ENCODE data around the gene TPRN. TPM values are rescaled to one million over a fixed set of nuclear protein-coding genes. Genes with fewer than 3 reads are reported as not detected.
A peak's percentile ranks its signal among the peaks of the same experiment; 100 is the strongest.

The TPRN gene
- total RNA-seq, 2 donors from 2014 or later = 9.0 to 19.1 TPM

DNA sequence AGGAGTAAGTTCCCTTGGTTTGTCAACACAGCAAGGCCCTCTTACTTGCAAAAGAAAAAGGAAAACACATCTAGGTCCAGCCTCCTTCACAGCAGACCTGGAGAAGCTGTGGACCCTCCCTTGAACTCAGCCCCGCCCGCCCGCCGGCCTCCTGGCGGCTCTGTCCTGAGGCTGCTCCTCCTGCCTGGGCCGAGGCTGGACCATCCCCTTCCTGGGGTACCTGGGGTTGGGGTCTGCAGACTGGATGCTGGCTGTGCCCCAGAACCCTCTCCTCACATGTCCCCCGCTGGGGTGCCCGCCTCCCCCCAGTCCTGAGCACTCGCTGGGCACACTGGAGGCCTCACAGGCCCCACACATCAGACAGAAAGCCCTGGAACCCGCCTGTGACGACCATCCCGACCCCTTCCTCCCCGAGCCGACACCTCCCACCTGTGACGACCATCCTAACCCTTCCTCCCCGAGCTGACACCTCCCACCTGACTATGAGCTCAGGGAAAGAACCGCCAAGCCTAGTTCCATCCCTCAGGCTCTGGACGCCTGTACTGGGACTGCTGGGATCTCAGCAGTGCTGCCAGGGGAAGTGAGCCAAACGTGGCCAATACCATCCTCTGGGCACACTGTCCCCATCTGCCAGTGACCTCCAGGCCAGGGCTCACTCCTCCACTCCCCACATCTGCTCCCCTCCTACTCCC lies 21.5 kb downstream of the TPRN start:
- Mint-ChIP-seq H3K4me3 (no peak overlapping the region), H3K9me3 (no peaks in the 10 kb centered on the region), H3K4me1 (ENCODE audit: low read depth in 2 of 2) (peaks cover 2 to 11% of the 10 kb centered on the region in 2 donors), H3K27ac (no peak overlapping the region), H3K36me3 (peaks cover 3% of the 10 kb centered on the region), H3K27me3 (no peaks in the 10 kb centered on the region)
- DNase-seq (ENCODE audit: low spot score) = no peak
- no peak for ATAC-seq

DNA sequence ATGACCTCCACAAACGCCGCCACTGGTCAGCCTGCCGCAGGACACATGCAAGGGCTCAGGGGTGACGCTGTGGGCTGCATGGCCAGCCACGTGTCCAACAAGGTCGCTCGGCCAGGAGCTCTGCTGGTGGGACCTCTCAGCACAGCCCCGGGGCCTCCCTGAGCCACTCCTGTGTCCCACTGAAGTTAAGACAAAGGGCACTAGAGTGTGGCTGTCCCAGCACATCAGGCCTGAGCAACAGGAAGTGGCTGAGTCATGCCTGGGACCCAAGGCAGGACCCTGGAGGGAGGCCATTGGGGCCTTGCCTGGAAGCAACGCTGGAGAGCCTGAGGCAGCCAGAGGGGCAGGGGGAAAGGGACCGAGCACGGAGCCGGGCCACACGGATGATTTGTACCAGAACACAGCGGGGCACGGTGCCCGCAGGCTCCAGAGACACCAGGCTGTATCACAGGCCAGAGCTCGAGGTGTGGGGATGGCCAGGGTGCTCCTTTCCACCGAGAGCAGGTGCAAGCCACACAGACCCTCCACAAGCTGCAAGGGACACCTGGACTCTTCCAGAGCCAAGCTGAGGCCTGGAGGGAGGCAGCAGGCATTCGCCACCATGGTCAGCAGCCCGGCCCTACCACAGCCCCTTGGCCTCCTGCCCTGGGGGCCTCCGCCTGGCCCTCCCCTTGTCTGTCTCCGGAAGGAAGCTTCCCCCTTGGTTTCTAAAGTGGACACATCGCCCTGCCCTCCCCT lies 22.2 kb downstream of the TPRN start:
- Mint-ChIP-seq H3K4me1 (ENCODE audit: low read depth in 2 of 2) (peaks cover 0 to 10% of the 10 kb centered on the region in 2 donors), H3K27ac (no peak overlapping the region), H3K9me3 (no peaks in the 10 kb centered on the region), H3K36me3 (no peaks in the 10 kb centered on the region), H3K4me3 (no peak overlapping the region), H3K27me3 (no peaks in the 10 kb centered on the region)
- ATAC-seq (no peak), DNase-seq (ENCODE audit: low spot score) (no peak)

DNA sequence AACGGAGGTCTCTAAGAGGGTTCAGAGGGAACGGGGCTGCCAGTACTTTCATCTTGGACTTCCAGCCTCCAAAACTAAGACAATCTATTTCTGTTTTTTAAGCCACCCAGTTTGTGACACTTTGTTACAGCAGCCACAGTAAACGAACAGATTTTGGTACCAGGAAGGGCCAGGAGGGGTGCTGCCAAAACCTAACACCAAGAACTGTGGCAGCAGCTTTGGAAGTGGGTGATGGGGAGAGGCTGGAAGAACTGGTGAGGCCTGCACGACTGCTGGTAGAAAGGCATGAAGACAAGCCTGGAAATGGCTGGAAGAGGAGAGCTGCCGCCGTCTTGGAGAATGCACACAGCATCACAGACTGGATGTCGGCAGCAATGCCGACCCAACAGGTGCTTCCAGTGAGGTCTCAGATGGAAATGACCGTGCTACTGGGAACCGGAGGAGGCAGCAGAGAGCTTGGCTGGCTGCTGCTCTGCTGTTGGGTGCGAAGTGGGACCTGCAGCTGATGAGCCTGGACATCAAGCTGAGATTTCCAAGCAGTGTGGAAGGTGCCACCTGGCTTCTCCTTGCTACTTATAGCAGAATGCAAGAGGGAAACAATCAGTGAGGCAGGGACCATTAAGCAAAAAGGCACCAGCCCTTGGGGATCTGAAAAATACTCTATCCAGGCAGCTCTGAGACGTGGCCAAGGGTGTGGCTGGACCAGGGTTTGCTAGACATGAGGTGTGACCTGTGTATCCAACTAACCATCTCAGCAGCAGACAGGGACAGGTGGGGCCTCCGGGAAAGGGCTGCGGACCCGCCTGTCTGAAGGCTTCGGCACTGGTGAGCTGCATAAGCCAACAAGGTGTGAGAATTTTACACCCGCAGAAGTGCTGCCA lies 24.0 kb downstream of the TPRN start:
- Mint-ChIP-seq H3K36me3 (no peaks in the 10 kb centered on the region), H3K27me3 (peaks cover 0 to under 1% of the 10 kb centered on the region in 2 donors), H3K27ac (no peak overlapping the region), H3K4me3 (no peak overlapping the region), H3K9me3 (no peaks in the 10 kb centered on the region), H3K4me1 (ENCODE audit: low read depth in 2 of 2) (peaks cover 0 to 6% of the 10 kb centered on the region in 2 donors)
- no peak for ATAC-seq
- DNase-seq (ENCODE audit: low spot score) = no peak

DNA sequence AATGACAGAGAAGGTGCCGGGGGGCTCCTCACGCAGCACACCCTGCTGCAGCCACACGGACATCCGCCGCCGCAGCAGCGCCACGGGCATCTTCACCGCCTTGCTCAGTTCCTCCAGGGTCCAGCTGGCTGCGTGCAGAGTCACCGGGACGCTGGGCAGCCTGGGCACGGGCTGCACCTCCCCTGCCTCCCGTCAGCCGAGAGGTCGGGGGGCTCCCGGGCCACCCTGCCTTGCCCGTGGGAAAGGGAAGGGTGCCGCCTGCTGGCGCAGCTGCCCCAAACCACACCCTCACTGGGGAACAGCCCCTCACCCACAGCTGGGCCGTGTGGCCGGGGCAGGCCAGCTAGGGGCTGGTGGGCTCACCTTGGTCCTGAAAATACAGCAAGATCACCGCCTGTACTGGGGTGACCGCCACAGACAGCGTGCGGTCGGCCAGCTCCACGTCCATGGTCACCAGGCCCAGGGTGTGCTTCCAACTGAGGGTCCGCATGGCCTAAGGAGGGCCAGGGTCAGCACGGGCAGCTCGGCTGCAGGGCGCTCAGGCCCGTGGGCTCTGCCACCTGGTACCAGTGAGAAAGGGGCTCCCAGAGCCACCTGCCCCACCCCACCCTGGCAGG lies 25.1 kb downstream of the TPRN start:
- peaks cover 0 to 3% of the 10 kb centered on the region in 2 donors for H3K27me3 Mint-ChIP-seq
- H3K9me3 Mint-ChIP-seq = no peaks in the 10 kb centered on the region
- H3K4me1 Mint-ChIP-seq (ENCODE audit: low read depth in 2 of 2) = peaks cover 0 to 6% of the 10 kb centered on the region in 2 donors
- ATAC-seq (no peak), DNase-seq (ENCODE audit: low spot score) (no peak)
- H3K36me3 Mint-ChIP-seq = no peaks in the 10 kb centered on the region
- H3K4me3 Mint-ChIP-seq = no peak overlapping the region
- H3K27ac Mint-ChIP-seq = no peak overlapping the region

DNA sequence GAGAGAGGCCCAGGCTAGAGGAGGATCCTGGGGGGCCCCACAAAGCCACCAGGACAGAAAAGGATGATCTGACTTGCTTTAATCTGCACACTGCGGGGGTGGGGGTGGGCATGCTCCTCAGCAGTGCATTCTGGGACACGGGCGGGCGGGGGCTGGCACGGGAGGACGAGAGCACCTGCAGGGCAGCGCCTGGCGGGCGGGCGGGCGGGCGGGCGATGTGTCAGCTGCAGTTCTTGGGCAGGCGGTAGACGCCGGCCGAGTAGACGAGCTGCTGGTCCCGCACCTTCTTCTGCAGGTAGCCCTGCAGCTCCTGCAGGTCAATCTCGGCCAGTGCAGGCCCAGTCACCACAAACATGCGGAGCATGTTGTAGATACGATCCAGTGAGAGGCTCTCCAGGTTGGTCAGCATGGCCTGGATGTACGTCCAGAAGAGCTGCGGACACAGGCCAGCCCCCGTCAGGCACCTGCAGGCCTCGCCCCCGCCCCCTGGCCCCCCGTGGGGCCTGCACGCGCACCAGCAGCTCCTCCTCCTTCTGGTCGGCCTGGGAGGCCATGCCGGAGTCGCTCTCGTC lies 25.7 kb downstream of the TPRN start:
- Mint-ChIP-seq H3K9me3 (no peaks in the 10 kb centered on the region), H3K36me3 (no peaks in the 10 kb centered on the region), H3K27me3 (peaks cover 0 to 4% of the 10 kb centered on the region in 2 donors), H3K27ac (no peak overlapping the region), H3K4me3 (no peak overlapping the region), H3K4me1 (ENCODE audit: low read depth in 2 of 2) (peaks cover 0 to 6% of the 10 kb centered on the region in 2 donors)
- ATAC-seq = no peak
- DNase-seq (ENCODE audit: low spot score) = no peak

DNA sequence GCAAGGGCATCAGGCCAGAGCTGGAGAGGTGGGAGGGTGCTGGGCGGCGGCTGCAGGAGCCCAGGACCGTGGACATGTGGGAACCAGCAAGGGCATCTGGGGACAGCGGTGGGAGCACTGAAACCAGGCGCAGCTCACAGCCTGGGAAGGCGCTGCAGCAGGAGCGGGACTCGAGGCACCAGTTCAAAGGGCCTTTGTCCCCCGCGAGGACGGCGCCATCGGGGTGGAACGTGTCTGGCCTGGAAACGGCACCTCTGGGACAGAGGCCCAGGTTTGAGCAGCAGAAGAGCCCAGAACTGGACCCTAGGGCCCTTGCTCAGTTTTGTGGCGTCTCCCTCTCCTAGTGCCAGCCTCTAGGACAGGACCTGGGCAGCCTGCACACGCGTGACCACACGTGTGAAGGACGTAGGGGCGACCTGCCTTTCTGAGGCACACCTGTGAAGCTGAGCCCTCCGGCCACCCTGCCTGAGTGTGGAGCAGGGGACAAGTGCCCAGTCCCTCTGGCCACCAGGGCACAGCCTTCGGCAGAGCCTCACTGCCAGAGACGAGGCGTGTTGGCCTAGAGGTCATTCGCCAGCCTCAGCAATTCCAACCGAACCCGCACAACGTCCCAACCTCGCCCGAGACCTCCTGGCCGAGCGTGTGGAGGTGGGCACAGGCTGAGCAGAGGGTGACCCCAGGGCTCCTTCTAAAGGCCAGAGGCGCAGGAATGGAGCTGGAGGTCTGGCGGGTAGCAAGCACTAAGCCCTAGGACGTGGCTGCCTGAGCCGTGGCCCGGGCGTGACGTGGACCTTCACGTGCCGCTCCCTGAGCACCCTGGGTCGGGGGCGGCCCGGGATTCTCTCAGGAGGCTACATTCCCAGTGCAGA lies 26.5 kb downstream of the TPRN start:
- no peaks in the 10 kb centered on the region for H3K36me3 Mint-ChIP-seq
- no peak for ATAC-seq

DNA sequence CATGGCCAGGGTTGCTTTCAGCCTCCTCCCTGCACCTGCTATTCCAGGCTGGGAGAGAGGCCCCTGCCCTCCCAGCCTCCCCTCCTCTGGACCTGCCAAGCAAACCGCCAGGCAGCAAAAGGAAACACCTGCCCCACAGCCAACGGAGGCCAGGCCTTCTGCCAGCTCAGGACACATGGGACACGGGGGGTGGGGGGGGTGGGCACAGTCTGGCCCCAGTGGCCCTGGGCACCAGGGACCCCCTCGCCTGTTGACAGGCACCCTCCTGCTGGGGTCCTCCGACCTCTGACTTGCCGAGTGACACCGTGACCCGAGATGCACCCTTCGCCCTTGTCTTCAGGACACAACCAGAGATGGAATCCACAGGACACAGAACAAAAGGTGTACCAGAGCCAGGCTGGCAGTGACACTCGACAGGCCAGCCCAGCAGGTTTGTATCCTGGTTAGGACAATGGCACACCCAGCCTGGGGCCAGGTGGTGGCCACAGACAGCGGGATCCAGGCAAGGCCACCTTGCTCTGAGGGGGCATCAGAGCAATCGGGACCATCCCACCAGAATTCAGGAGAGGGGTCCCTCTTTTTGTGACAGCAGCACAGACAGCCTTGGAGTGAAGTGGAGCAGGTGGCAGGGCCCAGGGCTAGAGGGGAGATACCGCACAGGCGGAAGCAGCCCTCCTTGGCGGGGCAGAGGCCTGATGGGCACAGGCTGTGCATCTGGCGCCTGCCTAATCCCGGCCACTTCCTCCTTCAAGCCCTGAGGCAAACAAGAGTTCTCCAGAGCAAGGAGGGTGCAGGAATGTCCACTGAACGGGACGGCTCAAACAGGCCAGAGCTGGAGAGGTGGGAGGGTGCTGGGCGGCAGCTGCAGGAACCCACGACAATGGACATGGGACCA lies 27.4 kb downstream of the TPRN start:
- H3K4me3 Mint-ChIP-seq = no peak overlapping the region
- no peak overlapping the region for H3K27ac Mint-ChIP-seq
- H3K4me1 Mint-ChIP-seq (ENCODE audit: low read depth in 2 of 2) = peaks cover 0 to 6% of the 10 kb centered on the region in 2 donors
- H3K36me3 Mint-ChIP-seq = no peaks in the 10 kb centered on the region
- DNase-seq (ENCODE audit: low spot score) (no peak), ATAC-seq (no peak)
- no peaks in the 10 kb centered on the region for H3K9me3 Mint-ChIP-seq
- peaks cover 0 to 4% of the 10 kb centered on the region in 2 donors for H3K27me3 Mint-ChIP-seq

More for the DNA sequence above, 26.5 kb downstream of the TPRN start:
- DNase-seq (ENCODE audit: low spot score) = no peak
- Mint-ChIP-seq H3K4me3 (no peak overlapping the region), H3K27ac (no peak overlapping the region), H3K9me3 (no peaks in the 10 kb centered on the region), H3K4me1 (ENCODE audit: low read depth in 2 of 2) (peaks cover 0 to 6% of the 10 kb centered on the region in 2 donors), H3K27me3 (peaks cover 0 to 4% of the 10 kb centered on the region in 2 donors)

DNA sequence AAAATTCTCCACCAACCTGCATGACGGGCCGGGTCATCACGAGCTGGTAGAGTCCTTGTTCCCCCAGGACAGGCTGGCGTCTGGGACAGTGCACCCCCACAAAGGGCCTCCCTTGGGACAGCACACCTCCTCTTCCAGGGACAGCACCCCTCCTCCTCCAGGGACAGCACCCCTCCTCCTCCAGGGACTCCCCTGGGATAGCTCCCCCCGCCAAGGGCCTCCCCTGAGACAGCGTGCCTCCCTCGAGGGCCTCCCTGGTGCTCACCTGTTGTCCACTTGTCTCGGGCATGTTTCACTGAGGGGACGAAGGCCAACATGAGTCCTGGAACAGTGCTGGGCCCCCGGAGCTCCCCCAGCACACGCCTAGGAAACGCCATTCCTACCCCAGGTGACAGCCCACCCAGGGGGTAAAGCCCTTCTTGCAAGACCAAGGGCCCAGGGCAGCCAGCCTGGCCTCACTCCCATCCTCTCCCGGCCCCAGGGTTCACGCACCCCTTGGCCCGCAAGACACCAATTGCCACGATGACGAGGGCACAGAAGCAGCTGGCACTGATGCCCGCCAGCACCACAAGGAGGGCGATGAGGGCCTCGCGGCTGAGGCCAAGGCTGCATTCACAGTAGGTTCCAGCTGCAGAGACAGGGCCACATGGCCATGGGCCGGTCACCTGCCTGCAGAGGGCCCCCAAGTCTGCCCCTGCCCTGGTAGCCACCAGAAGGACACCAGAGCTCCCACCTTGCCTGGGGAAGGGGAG lies 29.2 kb downstream of the TPRN start:
- H3K27me3 Mint-ChIP-seq = peaks cover 6 to 9% of the 10 kb centered on the region in 2 donors
- no peak overlapping the region for H3K4me3 Mint-ChIP-seq
- H3K9me3 Mint-ChIP-seq = no peaks in the 10 kb centered on the region

DNA sequence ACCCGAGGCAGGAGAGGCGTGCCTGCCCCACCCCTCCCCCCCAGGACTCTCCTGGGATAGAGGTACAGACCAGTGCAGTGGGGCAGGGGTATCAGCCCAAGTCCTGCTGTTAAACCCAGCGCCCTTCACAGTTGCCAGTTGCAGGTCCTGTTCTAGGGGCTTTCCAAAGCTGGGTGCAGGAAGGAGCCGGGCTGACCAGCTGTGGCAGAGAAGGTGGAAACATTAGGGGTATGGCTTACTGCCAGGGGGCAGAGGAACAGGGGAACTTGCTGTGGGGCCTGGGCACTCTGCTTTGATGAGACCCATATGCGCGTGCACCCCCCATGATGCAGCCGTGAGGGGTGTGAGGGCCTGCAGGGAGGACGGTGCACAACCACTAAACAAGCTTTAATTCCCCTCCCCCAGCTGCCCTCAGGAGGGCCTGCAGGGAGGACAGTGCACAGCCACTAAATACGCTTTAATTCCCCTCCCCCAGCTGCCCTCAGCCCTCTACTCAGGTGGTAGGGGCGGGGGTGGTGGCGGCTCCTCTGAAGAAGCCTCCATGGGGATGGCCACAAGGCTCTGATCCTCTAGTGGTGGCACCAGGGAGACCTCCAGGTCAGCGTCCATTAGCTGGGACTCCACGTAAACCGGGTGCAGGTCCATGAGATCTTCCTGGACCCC lies 29.9 kb downstream of the TPRN start:
- H3K27ac Mint-ChIP-seq = no peak overlapping the region
- ATAC-seq (no peak), DNase-seq (ENCODE audit: low spot score) (no peak)
- H3K36me3 Mint-ChIP-seq = no peaks in the 10 kb centered on the region
- H3K9me3 Mint-ChIP-seq = no peaks in the 10 kb centered on the region
- peaks cover 7 to 9% of the 10 kb centered on the region in 2 donors for H3K27me3 Mint-ChIP-seq
- H3K4me1 Mint-ChIP-seq (ENCODE audit: low read depth in 2 of 2) = no peaks in the 10 kb centered on the region
- no peak overlapping the region for H3K4me3 Mint-ChIP-seq

More for the DNA sequence above, 29.2 kb downstream of the TPRN start:
- Mint-ChIP-seq H3K27ac (no peak overlapping the region), H3K36me3 (no peaks in the 10 kb centered on the region), H3K4me1 (ENCODE audit: low read depth in 2 of 2) (peaks cover 0 to 2% of the 10 kb centered on the region in 2 donors)
- ATAC-seq = no peak
- DNase-seq (ENCODE audit: low spot score) = no peak

DNA sequence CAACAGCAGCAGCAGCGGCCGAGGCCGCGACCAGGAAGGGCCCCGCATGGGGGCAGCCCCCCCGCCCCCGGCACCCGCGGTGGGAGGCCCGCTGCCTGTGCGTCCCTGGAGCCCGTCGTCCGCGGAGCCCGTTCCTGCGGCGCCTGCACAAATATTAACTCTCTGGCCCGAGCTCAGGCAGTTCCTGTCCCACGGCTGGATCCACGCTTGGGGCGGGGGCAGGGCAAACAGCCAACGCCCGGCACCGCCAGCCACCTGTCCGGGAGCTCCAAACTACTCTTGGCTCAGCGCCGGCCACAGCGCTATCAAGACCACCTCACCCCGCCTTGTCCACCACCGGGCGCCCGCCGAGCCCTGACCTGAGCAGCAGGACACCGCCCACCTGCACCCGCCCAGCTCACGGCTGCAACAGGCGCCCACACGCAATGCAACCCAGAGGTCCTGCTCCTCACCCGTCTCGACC lies 30.6 kb downstream of the TPRN start, which contains the start of gene LRRC26:
TSS of gene LRRC26 (minus strand) at position 156 of the 463 bp plus-strand sequence. CDS start at position 48, 108 bp downstream.
- no peaks in the 10 kb centered on the region for H3K4me1 Mint-ChIP-seq (ENCODE audit: low read depth in 2 of 2)
- ATAC-seq = no peak
- H3K9me3 Mint-ChIP-seq = no peaks in the 10 kb centered on the region
- peak within 1 kb of the TSS; percentile 44 for H3K4me3 Mint-ChIP-seq
- peaks cover 7 to 9% of the 10 kb centered on the region in 2 donors for H3K27me3 Mint-ChIP-seq
- DNase-seq (ENCODE audit: low spot score) = no peak
- H3K36me3 Mint-ChIP-seq = no peaks in the 10 kb centered on the region
- H3K27ac Mint-ChIP-seq = no peak within 1 kb of the TSS

Data from natural killer cell treated with Interleukin-12 subunit alpha and Interleukin-12 subunit beta and Interleukin-15 and Interleukin-18, amount 100 ng/mL, for 72 hours (primary cell).